H1 (cell line): ENCODE results near the gene GIGYF2. TPM values are rescaled to one million over a fixed set of nuclear protein-coding genes. Genes with fewer than 3 reads are reported as not detected.

Source experiments
- CTCF ChIA-PET: fragments of 300-600 bp; sonication (Branson Sonifier 250); formaldehyde crosslinking; loops from one replicate; lab custom pipeline; 2021; ENCODE audit not compliant: partially characterized antibody; lab: Charles Lee
- POLR2A ChIA-PET: fragments of 300-600 bp; sonication (Branson Sonifier 250); formaldehyde crosslinking; loops from one replicate; lab custom pipeline; 2021; ENCODE audit warnings: inconsistent platforms; ENCODE audit not compliant: partially characterized antibody; lab: Charles Lee
- DNase-seq, 2 experiments: peaks; one replicate each; pipeline versions ENCODE4 v3.0.0 to v3.0.0-alpha.2; 2010 to 2022; ENCODE audit warnings: low spot score in 2 of 2, low read depth in 1 of 2, mixed read lengths in 1 of 2
- FAIRE-seq: peaks from 2 replicates; lab custom pipeline; 2011; peaks lifted over from hg19 to GRCh38; lab: Jason Lieb, UNC
- H2AFZ ChIP-seq: 2 replicates; pipeline ENCODE4 v1.8.1; 2012; ENCODE audit warnings: low read length, inconsistent platforms
- H2AK5ac ChIP-seq: 2 replicates; pipeline ENCODE4 v1.6.1; 2013; ENCODE audit warnings: low read depth, low read length
- H2BK120ac ChIP-seq: replicated peaks from 2 replicates; pipeline ENCODE3; 2013; ENCODE audit warnings: low read depth, low read length, inconsistent platforms
- H2BK12ac ChIP-seq: 2 replicates; pipeline ENCODE4 v1.6.1; 2013; ENCODE audit warnings: low read depth, low read length
- H2BK15ac ChIP-seq: 2 replicates; pipeline ENCODE4 v1.6.1; 2013; ENCODE audit warnings: low read length
- H2BK20ac ChIP-seq: 2 replicates; pipeline ENCODE4 v1.6.1; 2013; ENCODE audit warnings: low read length
- H2BK5ac ChIP-seq: 2 replicates; pipeline ENCODE4 v1.6.1; 2013; ENCODE audit warnings: low read depth, low read length
- H3K14ac ChIP-seq: 2 replicates; pipeline ENCODE4 v1.6.1; 2013; ENCODE audit warnings: inconsistent platforms; ENCODE audit not compliant: insufficient read length
- H3K18ac ChIP-seq: 2 replicates; pipeline ENCODE4 v1.6.1; 2013; ENCODE audit warnings: low read length; ENCODE audit errors: extremely low read depth
- H3K23ac ChIP-seq: 2 replicates; pipeline ENCODE4 v1.6.1; 2013; ENCODE audit warnings: inconsistent platforms; ENCODE audit not compliant: insufficient read length
- H3K23me2 ChIP-seq: 2 replicates; pipeline ENCODE4 v1.6.1; 2013; ENCODE audit warnings: low read depth, low read length
- H3K27ac ChIP-seq: 2 replicates; pipeline ENCODE4 v1.6.1; 2011; ENCODE audit warnings: low read depth, low read length, inconsistent platforms
- H3K27me3 ChIP-seq, 4 experiments: replicated peaks in 1 of 4; 1 replicate in 1 of 4; 2 replicates in 3 of 4; pipeline versions ENCODE4 v1.6.1 to v1.8.1; 2011 to 2013; ENCODE audit warnings: low read length in 3 of 4, mild to moderate bottlenecking in 3 of 4, inconsistent platforms in 2 of 4, mixed read lengths in 2 of 4, moderate library complexity in 1 of 4; ENCODE audit not compliant: control insufficient read depth in 3 of 4, insufficient read depth in 3 of 4; ENCODE audit errors: extremely low read depth in 1 of 4
- H3K36me3 ChIP-seq, 4 experiments: 2 replicates each; pipeline versions ENCODE4 v1.6.1 to v1.8.1; 2011 to 2013; ENCODE audit warnings: mild to moderate bottlenecking in 4 of 4, low read length in 3 of 4, moderate library complexity in 2 of 4, control low read depth in 1 of 4, inconsistent platforms in 1 of 4; ENCODE audit not compliant: insufficient read depth in 4 of 4, control insufficient read depth in 2 of 4
- H3K4ac ChIP-seq: replicated peaks from 2 replicates; pipeline ENCODE3; 2013; ENCODE audit warnings: low read length, low read depth, mixed read lengths, inconsistent platforms; ENCODE audit not compliant: insufficient read length
- H3K4me1 ChIP-seq, 4 experiments: replicated peaks in 1 of 4; 1 replicate in 1 of 4; 2 replicates in 3 of 4; pipeline versions ENCODE4 v1.6.1 to v1.8.1; 2011 to 2013; ENCODE audit warnings: low read length in 3 of 4, inconsistent platforms in 2 of 4, mixed read lengths in 1 of 4; ENCODE audit not compliant: insufficient read depth in 4 of 4, control insufficient read depth in 3 of 4
- H3K4me2 ChIP-seq, 2 experiments: 2 replicates each; pipeline versions ENCODE4 v1.6.1 to v1.8.1; 2011 to 2013; ENCODE audit warnings: low read depth in 2 of 2, low read length in 2 of 2, control low read depth in 1 of 2, inconsistent platforms in 1 of 2, mild to moderate bottlenecking in 1 of 2; ENCODE audit not compliant: insufficient read depth in 1 of 2
- H3K4me3 ChIP-seq, 4 experiments: fragments of 200-600, 300-600 bp in 1 of 4; sonication (generic), shearing (Covaris generic), sonication (Bioruptor Twin) in 1 of 4; 2 replicates each; pipeline versions ENCODE4 v1.5.1 to v1.8.1; 2011 to 2016; ENCODE audit warnings: low read length in 4 of 4, low read depth in 3 of 4, control low read depth in 2 of 4, inconsistent platforms in 2 of 4, mild to moderate bottlenecking in 2 of 4, mixed read lengths in 1 of 4, moderate library complexity in 1 of 4; ENCODE audit not compliant: insufficient read depth in 2 of 4; ENCODE audit errors: extremely low read depth in 1 of 4
- H3K56ac ChIP-seq: replicated peaks from 2 replicates; pipeline ENCODE3; 2013; ENCODE audit warnings: low read depth, mild to moderate bottlenecking, mixed read lengths, low read length, inconsistent platforms; ENCODE audit not compliant: insufficient read length
- H3K79me1 ChIP-seq: 2 replicates; pipeline ENCODE4 v1.6.1; 2013; ENCODE audit warnings: low read depth, low read length, control low read depth
- H3K79me2 ChIP-seq, 2 experiments: 2 replicates each; pipeline versions ENCODE4 v1.6.1 to v1.8.1; 2012 to 2013; ENCODE audit warnings: low read length in 2 of 2, mild to moderate bottlenecking in 2 of 2, inconsistent platforms in 1 of 2; ENCODE audit not compliant: insufficient read depth in 2 of 2, control insufficient read depth in 1 of 2
- H3K9ac ChIP-seq, 4 experiments: replicated peaks in 1 of 4; 1 replicate in 1 of 4; 2 replicates in 3 of 4; pipeline versions ENCODE4 v1.6.1 to v1.8.1; 2011 to 2013; ENCODE audit warnings: low read depth in 3 of 4, low read length in 3 of 4, control low read depth in 2 of 4, mild to moderate bottlenecking in 2 of 4, moderate library complexity in 2 of 4, inconsistent platforms in 1 of 4; ENCODE audit errors: extremely low read depth in 1 of 4
- H3K9me3 ChIP-seq, 2 experiments: 2 replicates each; pipeline versions ENCODE4 v1.6.1 to v1.8.1; 2012 to 2013; ENCODE audit warnings: mild to moderate bottlenecking in 2 of 2, moderate library complexity in 2 of 2, control low read depth in 1 of 2, inconsistent platforms in 1 of 2, low read depth in 1 of 2, low read length in 1 of 2, mixed read lengths in 1 of 2; ENCODE audit not compliant: insufficient read depth in 2 of 2
- H4K20me1 ChIP-seq, 2 experiments: replicated peaks in 1 of 2; 2 replicates each; pipeline versions ENCODE3 to v1.8.1; 2011 to 2013; ENCODE audit warnings: inconsistent platforms in 2 of 2, low read length in 2 of 2, mild to moderate bottlenecking in 1 of 2; ENCODE audit not compliant: insufficient read depth in 2 of 2, control insufficient read depth in 1 of 2
- H4K5ac ChIP-seq: 2 replicates; pipeline ENCODE4 v1.6.1; 2013; ENCODE audit warnings: low read length, low read depth, mixed read lengths, inconsistent platforms; ENCODE audit not compliant: insufficient read length
- H4K8ac ChIP-seq: 2 replicates; pipeline ENCODE4 v1.8.0; 2013; ENCODE audit warnings: mild to moderate bottlenecking, moderate library complexity, low read length, inconsistent platforms; ENCODE audit not compliant: insufficient read depth; ENCODE audit errors: extremely low read depth
- H4K91ac ChIP-seq: replicated peaks from 2 replicates; pipeline ENCODE3; 2013; ENCODE audit warnings: low read length, mixed read lengths, inconsistent platforms; ENCODE audit not compliant: insufficient read length
- ASH2L ChIP-seq: fragments of 200-600, 300-600 bp; sonication (generic); IDR thresholded peaks from one replicate; pipeline ENCODE4 v1.7.1; 2017; ENCODE audit warnings: low read length
- ATF2 ChIP-seq: IDR thresholded peaks from 2 replicates; pipeline ENCODE4 v1.6.1; 2012; ENCODE audit warnings: low read length, inconsistent platforms
- ATF3 ChIP-seq: IDR thresholded peaks from 2 replicates; pipeline ENCODE4 v1.6.1; 2011; ENCODE audit warnings: low read depth, mild to moderate bottlenecking, low read length; ENCODE audit not compliant: insufficient read depth
- CTBP2 ChIP-seq: IDR thresholded peaks from 2 replicates; pipeline ENCODE4 v1.7.0; 2011; ENCODE audit warnings: borderline replicate concordance, mild to moderate bottlenecking, moderate library complexity, mixed read lengths, low read length; ENCODE audit not compliant: insufficient read depth, insufficient read length
- NRF1 ChIP-seq: IDR thresholded peaks from 2 replicates; pipeline ENCODE4 v1.6.1; 2011; ENCODE audit warnings: mild to moderate bottlenecking, low read depth, low read length, improper control_type of control experiment
- RBBP5 ChIP-seq: IDR thresholded peaks from 2 replicates; pipeline ENCODE4 v1.7.1; 2012; ENCODE audit warnings: low read depth, mild to moderate bottlenecking, inconsistent platforms, low read length, moderate library complexity, borderline replicate concordance
- RNF2 ChIP-seq: fragments of 200-900, 300-1000 bp; sonication (generic); IDR thresholded peaks from 2 replicates; pipeline ENCODE4 v1.7.1; 2016; ENCODE audit warnings: borderline replicate concordance, low read depth, mild to moderate bottlenecking, antibody characterized with exemption, low read length; ENCODE audit not compliant: poor library complexity, severe bottlenecking; ENCODE audit errors: missing control alignments
- RXRA ChIP-seq: IDR thresholded peaks from 2 replicates; pipeline ENCODE4 v1.6.1; 2011; ENCODE audit warnings: low read depth, mild to moderate bottlenecking, low read length, moderate library complexity; ENCODE audit not compliant: insufficient read depth
- SIN3A ChIP-seq, 2 experiments: IDR thresholded peaks in 1 of 2; conservative IDR thresholded peaks in 1 of 2; 2 replicates each; pipeline ENCODE4 v1.6.1; 2011 to 2012; ENCODE audit warnings: low read length in 2 of 2, improper control_type of control experiment in 1 of 2, low read depth in 1 of 2, mild to moderate bottlenecking in 1 of 2
- TCF12 ChIP-seq: IDR thresholded peaks from 2 replicates; pipeline ENCODE4 v1.6.1; 2011; ENCODE audit warnings: low read depth, mild to moderate bottlenecking, low read length
- WGBS, 2 experiments: shearing (Covaris generic) in 1 of 2; methylation state at CpG; one replicate each; pipeline versions ENCODE4 v1.1.6 to v1.1.7; 2013 to 2015; ENCODE audit warnings: low lambda C conversion rate in 2 of 2, mixed read lengths in 2 of 2, inconsistent platforms in 1 of 2, low coverage in 1 of 2, missing lambda C conversion rate in 1 of 2; ENCODE audit not compliant: insufficient replicate concordance in 2 of 2, insufficient coverage in 1 of 2, insufficient read length in 1 of 2; ENCODE audit errors: extremely low coverage in 1 of 2, missing lambda C conversion rate in 1 of 2; 5-methylcytosine and 5-hydroxymethylcytosine counted together
- polyA plus RNA-seq, 7 experiments: library from polyadenylated mRNA; depleted of rRNA in 3 of 7; stranded (reverse) in 5 of 7; unstranded in 2 of 7; fragments of >200 nt in 5 of 7; fragments of 200-250 nt in 2 of 7; gene quantifications; 1 replicate in 5 of 7; 2 replicates in 1 of 7; 4 replicates in 1 of 7; pipeline versions ENCODE4 v1.2.1 to v1.2.3, GENCODE V29; 2011 to 2013; ENCODE audit warnings: missing spikeins in 2 of 7, mixed read lengths in 2 of 7
- total RNA-seq: library from RNA; stranded (reverse); fragmentation: NEBNext Ultra II Directional; extraction: Animal tissue kit (Norgen Biotek cat#: 25700); gene quantifications from 2 replicates; pipeline ENCODE4 v1.2.1, GENCODE V29; 2021

GIGYF2 gene
- total and polyA plus RNA-seq, 2 of the 8 experiments (the other 6 are each of a cell fraction or from before 2014, with no cell fraction given), result 22.3 to 62.0 TPM

GRCh38 chr2:232871418-232871834 is 174.3 kb downstream of the GIGYF2 start:
- Histone ChIP-seq H4K20me1 (peaks cover 0 to 3% of the 10 kb centered on the region in 2 experiments), H3K27me3 (peaks cover 0 to 9% (median 6%) of the 10 kb centered on the region in 4 experiments; a peak in 5 of 7 replicates), H3K27ac (no peak overlapping the region), H2BK12ac (no peak overlapping the region), H4K8ac (no peak overlapping the region; the same call in 1 of the 2 replicates), H3K4me1 (no peaks in the 10 kb centered on the region; a peak in 2 of 7 replicates), H2BK15ac (no peak overlapping the region), H2BK120ac (no peak overlapping the region), H2AFZ (no peak overlapping the region), H3K79me1 (no peaks in the 10 kb centered on the region), H4K91ac (no peak overlapping the region), H3K36me3 (no peaks in the 10 kb centered on the region), H3K4ac (no peak overlapping the region), H3K23ac (no peak overlapping the region), H2AK5ac (no peak overlapping the region), H2BK5ac (no peak overlapping the region), H4K5ac (no peak overlapping the region), H2BK20ac (no peak overlapping the region), H3K9ac (no peak overlapping the region), H3K4me3 (no peak overlapping the region), H3K56ac (no peak overlapping the region), H3K23me2 (peaks cover 6% of the 10 kb centered on the region; the same call in 1 of the 2 replicates), H3K18ac (no peak overlapping the region), H3K9me3 (no peaks in the 10 kb centered on the region), H3K4me2 (no peak overlapping the region), H3K14ac (no peak overlapping the region), H3K79me2 (no peaks in the 10 kb centered on the region)
- TF ChIP-seq RXRA (no peak), CTBP2 (no peak), NRF1 (no peak), ASH2L (no peak), ATF3 (no peak), SIN3A (conservative IDR thresholded peaks at IDR 0.05 in 1 of 2, IDR thresholded peaks at IDR 0.05 in 1 of 2; ENCODE audit: low read depth in 1 of 2, low read length in 2 of 2) (no peak), ATF2 (no peak), RNF2 (no peak), RBBP5 (no peak), TCF12 (no peak)
- POLR2A ChIA-PET, result interaction anchor here (1.2 to 1.6 kb wide), 2 partner anchors 10 to 16 kb away, joined by 3 read pairs; no protein-coding TSS in a partner anchor
- 86% methylated on average over 15 of the region's 15 CpGs; no CpG with 5 or more reads in 1 of the 2 experiments for WGBS, 2 experiments
- DNase-seq (no peak), FAIRE-seq (no peak)
- CTCF ChIA-PET, result interaction anchor here (1.0 to 3.0 kb wide), 9 partner anchors 10 to 623 kb away, joined by 3 to 13 read pairs (median 4); no protein-coding TSS in a partner anchor
